Vagina (tissue), 2 donors: Measurements from ENCODE around the gene PLPP1.

Experiments
- POLR2AphosphoS5 ChIP-seq, 2 donors: sonication (generic); formaldehyde crosslinking; IDR thresholded peaks; one replicate each; pipeline ENCODE4 v1.9.0; 2017; ENCODE audit warnings: antibody characterized with exemption in 2 of 2, mild to moderate bottlenecking in 2 of 2, low read depth in 1 of 2; ENCODE audit not compliant: insufficient read depth in 1 of 2
- TF ChIP-seq, protein P1 (sequence below), 3 experiments: fragments of 450-650 bp in 2 of 3; fragments of 200-600 bp in 1 of 3; sonication (generic) in 1 of 3; IDR thresholded peaks; one replicate each; pipeline ENCODE4 v1.5.1; 2017 to 2019; ENCODE audit warnings: antibody characterized with exemption in 3 of 3, mild to moderate bottlenecking in 2 of 3, moderate library complexity in 2 of 3

DNA sequence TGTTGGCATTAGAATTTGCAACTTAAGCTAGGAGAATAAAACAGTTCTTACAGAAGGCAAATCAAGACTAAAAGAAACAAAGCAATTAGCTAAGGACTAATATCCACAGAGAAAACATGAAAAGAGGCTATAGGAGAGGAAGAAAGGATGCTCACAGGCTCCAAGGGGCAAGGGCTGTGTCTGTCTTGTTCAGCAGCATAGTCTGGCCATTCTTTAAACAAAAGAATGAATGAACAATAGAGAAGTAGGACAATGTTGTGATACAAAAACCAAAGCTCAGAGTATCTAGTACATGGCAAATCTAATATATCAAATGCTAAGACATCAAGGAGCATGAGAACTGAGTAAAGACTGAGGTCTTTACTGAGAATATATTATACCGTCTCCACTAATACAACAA, 39.5 kb downstream of the PLPP1 start:
- TF ChIP-seq, protein P1, sequence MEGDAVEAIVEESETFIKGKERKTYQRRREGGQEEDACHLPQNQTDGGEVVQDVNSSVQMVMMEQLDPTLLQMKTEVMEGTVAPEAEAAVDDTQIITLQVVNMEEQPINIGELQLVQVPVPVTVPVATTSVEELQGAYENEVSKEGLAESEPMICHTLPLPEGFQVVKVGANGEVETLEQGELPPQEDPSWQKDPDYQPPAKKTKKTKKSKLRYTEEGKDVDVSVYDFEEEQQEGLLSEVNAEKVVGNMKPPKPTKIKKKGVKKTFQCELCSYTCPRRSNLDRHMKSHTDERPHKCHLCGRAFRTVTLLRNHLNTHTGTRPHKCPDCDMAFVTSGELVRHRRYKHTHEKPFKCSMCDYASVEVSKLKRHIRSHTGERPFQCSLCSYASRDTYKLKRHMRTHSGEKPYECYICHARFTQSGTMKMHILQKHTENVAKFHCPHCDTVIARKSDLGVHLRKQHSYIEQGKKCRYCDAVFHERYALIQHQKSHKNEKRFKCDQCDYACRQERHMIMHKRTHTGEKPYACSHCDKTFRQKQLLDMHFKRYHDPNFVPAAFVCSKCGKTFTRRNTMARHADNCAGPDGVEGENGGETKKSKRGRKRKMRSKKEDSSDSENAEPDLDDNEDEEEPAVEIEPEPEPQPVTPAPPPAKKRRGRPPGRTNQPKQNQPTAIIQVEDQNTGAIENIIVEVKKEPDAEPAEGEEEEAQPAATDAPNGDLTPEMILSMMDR (IDR thresholded peaks at IDR 0.05): no peak
- TF ChIP-seq POLR2AphosphoS5 (IDR thresholded peaks at IDR 0.05; ENCODE audit: insufficient read depth in 1 of 2, low read depth in 1 of 2): no peak
